Body of pancreas (tissue), 4 donors: ENCODE data around the gene LYRM4.

ENCODE experiments used
- CTCF ChIP-seq, 7 experiments: fragments of 450-650 bp in 4 of 7; fragments of 200-600 bp in 3 of 7; sonication (generic) in 3 of 7; IDR thresholded peaks; one replicate each; pipeline ENCODE4 v1.5.1; 2016 to 2019; ENCODE audit warnings: antibody characterized with exemption in 7 of 7
- POLR2A ChIP-seq, 3 donors: fragments of 450-650 bp; IDR thresholded peaks; one replicate each; pipeline ENCODE4 v1.6.1; 2016; ENCODE audit warnings: antibody characterized with exemption in 3 of 3, mild to moderate bottlenecking in 2 of 3

GRCh38 chr6:5243069-5243468 lies 17.7 kb downstream of the LYRM4 start:
- no peak for TF ChIP-seq CTCF (IDR thresholded peaks at IDR 0.05)
- TF ChIP-seq POLR2A (IDR thresholded peaks at IDR 0.05) = no peak
